GM12874 (cell line): ENCODE measurements around the gene CACNA2D3.

Experiments
- TF ChIP-seq, protein P1 (sequence below): IDR thresholded peaks from 2 replicates; pipeline ENCODE4 v1.5.1; 2011; ENCODE audit warnings: low read depth, mild to moderate bottlenecking, control low read depth, low read length, moderate library complexity; ENCODE audit not compliant: insufficient read depth

Gene CACNA2D3

DNA sequence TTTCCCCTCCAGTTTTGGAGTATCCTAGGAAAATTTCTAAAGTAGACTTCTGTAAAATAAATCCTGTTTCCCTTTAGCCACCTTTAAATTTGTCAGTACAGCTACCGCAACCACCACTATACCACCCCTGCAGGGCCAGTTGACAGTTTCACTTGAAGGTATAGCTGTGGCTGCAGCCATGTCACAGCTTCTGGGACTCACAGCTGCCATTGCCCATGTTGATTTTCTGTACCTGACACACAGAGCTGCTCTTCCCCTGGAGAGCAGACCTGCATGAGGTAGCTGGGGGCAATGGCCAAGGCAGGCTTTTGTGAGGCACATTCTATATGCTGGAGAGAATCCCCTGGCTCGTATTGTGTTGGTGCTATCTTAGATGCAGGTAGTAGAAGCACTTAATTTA is 460.1 kb downstream of the CACNA2D3 start:
- TF ChIP-seq, protein P1, sequence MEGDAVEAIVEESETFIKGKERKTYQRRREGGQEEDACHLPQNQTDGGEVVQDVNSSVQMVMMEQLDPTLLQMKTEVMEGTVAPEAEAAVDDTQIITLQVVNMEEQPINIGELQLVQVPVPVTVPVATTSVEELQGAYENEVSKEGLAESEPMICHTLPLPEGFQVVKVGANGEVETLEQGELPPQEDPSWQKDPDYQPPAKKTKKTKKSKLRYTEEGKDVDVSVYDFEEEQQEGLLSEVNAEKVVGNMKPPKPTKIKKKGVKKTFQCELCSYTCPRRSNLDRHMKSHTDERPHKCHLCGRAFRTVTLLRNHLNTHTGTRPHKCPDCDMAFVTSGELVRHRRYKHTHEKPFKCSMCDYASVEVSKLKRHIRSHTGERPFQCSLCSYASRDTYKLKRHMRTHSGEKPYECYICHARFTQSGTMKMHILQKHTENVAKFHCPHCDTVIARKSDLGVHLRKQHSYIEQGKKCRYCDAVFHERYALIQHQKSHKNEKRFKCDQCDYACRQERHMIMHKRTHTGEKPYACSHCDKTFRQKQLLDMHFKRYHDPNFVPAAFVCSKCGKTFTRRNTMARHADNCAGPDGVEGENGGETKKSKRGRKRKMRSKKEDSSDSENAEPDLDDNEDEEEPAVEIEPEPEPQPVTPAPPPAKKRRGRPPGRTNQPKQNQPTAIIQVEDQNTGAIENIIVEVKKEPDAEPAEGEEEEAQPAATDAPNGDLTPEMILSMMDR: no peak

DNA sequence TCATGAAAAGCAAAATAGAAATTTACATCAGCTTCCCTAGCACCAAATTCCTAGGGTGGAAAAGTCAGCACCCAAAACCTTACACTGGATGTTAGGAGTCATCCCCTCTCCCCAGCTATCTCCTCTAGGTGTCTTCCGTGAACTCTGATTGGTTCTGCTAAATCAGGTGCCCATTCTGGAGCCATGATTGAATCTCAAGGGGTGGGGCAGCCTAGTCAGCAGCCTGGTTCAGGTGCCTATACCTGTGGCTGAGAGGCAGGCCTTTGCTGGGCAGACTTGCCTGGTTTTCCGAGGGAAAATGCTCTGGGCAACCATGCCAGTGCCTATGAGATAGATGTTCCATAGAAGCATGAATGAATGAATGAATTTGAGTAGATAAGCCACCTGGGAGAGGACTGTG is 468.8 kb downstream of the CACNA2D3 start:
- TF ChIP-seq, protein P1: no peak

DNA sequence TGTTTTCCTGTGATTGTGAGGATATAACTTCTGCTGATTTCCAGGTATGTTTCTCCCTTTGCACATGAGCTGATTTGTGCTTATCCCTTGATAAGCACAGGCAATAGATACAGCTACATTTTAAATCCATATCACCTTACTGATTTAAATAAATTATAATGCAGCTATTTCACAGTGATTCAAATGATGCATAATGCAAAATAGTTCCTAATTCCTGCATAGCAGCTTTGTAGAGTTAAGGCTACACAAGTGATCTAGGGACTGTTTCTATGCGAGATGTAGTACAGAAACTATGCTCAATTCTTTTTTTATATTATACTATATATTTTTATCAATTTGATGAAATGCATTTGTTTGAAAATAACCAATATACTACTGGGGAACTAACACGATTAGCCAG is 471.3 kb downstream of the CACNA2D3 start:
- TF ChIP-seq, protein P1: no peak

DNA sequence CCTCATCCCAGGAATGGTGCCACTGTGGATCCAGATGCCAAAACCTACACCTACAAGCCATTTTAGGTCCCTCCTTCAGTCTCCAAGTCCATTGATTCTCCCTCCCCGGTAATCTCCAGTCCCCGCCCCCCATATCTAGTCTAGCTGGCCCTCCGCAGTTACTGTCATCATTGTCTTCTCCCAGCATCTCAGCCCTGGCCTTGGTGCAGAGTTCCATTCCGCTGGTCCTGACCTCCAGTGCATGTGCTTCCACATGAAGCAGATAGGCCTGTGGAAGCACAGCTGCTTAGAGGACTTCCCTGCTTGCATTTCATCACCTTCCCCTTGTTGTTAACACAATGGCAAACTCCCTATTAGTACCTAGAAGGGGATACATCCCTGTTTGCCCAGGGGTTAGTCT is 473.7 kb downstream of the CACNA2D3 start:
- TF ChIP-seq, protein P1: no peak

DNA sequence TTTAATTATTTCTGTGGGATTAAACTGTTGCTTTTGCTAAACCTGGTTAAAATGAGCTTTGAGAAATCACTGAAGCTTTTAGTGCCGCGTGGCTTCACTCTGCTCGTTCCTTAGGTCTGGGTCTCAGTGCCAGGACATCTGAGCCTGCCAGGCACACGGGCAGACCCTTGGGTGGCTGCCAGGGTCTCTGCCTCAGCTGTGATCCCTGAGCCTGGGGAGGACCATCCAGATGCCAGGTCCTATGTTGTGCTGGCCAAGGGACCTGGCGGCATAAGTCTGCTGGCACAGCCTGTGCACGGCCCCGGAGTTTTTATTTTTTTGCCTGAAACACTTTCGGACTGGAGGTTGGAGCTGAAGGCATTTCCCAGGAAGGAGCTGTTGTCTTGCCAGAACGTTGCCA is 477.4 kb downstream of the CACNA2D3 start:
- TF ChIP-seq, protein P1: no peak

DNA sequence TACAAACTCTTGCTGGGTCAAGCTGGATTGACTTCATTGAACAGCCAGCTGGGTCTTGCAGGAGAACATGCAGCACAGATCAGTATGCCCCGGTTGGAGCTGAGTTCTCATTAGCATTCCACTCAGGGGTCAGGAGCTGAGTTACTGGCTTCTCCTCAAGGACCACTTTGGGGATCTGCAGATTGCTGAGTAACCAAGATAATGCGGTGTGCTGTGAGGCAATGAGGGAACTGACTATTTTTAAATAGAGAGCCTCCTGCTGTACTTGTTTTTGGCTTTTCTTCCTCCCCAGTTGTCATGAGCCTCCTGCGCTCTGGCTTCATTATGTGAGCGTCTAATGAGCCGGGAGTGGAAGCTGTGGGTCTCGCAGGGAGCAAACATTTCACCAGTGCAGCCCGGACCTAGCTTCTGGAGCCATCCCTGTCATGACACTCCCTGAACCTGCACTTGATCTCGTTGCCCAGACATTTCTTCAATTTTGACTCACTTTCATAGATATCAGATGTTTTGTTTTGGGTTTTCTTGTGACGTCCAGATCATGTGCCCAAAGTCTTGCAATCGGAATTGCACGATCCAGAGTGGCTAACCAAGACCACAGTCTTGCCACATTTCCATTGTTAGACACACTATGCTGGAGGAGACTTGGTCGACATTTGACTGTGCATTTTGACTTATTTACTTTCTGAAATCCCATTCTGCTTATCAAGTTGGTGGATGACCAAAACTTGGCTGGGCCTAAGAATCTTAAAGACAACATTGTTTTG is 478.3 kb downstream of the CACNA2D3 start:
- TF ChIP-seq, protein P1: no peak

DNA sequence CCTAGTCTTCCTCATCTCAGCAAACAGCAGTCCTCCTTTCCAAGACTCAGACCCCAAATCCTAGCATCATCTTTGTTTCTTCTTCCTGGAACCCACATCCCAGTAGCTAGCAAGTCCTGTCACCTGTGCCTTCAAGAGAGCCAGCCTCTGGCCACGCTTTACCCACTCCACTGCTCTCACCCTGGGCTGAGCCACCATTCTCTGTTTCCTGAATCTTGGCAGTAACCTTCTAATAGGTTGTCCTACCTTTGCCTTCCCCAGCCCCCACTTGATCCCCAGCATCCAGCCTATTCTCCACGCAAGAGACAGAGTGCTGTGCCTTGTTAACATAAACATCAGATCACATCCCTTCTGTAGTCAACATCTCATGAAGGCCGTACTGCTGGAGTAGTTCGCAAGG is 482.1 kb downstream of the CACNA2D3 start:
- TF ChIP-seq, protein P1: no peak
